ENCODE data around the gene NR2F1-AS1.

Gene NR2F1-AS1

GRCh38 chr5:93589152-93589828 lies 8.3 kb upstream of the NR2F1-AS1 start:
- DNase-seq (ENCODE audit: low read depth in 2 of 2), result no peak

GRCh38 chr5:93588352-93589151 lies 7.5 kb upstream of the NR2F1-AS1 start:
- DNase-seq (ENCODE audit: low read depth in 2 of 2), result no peak

GRCh38 chr5:93587597-93588351 lies 6.8 kb upstream of the NR2F1-AS1 start:
- no peak for DNase-seq (ENCODE audit: low read depth in 2 of 2)

GRCh38 chr5:93586736-93587596 lies 5.9 kb upstream of the NR2F1-AS1 start:
- no peak for DNase-seq (ENCODE audit: low read depth in 2 of 2)

GRCh38 chr5:93585767-93586385 lies 4.9 kb upstream of the NR2F1-AS1 start:
- no peak for DNase-seq (ENCODE audit: low read depth in 2 of 2)

GRCh38 chr5:93585041-93585766 lies 4.2 kb upstream of the NR2F1-AS1 start:
- no peak for DNase-seq (ENCODE audit: low read depth in 2 of 2)

GRCh38 chr5:93584596-93585040 lies 3.6 kb upstream of the NR2F1-AS1 start:
- no peak for DNase-seq (ENCODE audit: low read depth in 2 of 2)

GRCh38 chr5:93583768-93584595 lies 3.0 kb upstream of the NR2F1-AS1 start:
- no peak for DNase-seq (ENCODE audit: low read depth in 2 of 2)

GRCh38 chr5:93583439-93583767 lies 2.4 kb upstream of the NR2F1-AS1 start:
- no peak for DNase-seq (ENCODE audit: low read depth in 2 of 2)

- DNase-seq (ENCODE audit: low read depth in 2 of 2), result no peak
Observed at GRCh38 chr5:93582677-93583438, 1.8 kb upstream of the NR2F1-AS1 start, which contains the start of gene NR2F1. Gene NR2F1 (plus strand): TSS chr5:93583222. CDS start chr5:93585024, 1,802 bp downstream.

- no peak for DNase-seq (ENCODE audit: low read depth in 2 of 2)
Observed at GRCh38 chr5:93582167-93582462, 1.1 kb upstream of the NR2F1-AS1 start.

GRCh38 chr5:93580063-93580926 lies 724 bp downstream of the NR2F1-AS1 start:
- DNase-seq (ENCODE audit: low read depth in 2 of 2), result no peak

GRCh38 chr5:93579692-93580062 lies 1.3 kb downstream of the NR2F1-AS1 start:
- no peak for DNase-seq (ENCODE audit: low read depth in 2 of 2)

- no peak for DNase-seq (ENCODE audit: low read depth in 2 of 2)
Observed at GRCh38 chr5:93578813-93579691, 2.0 kb downstream of the NR2F1-AS1 start.

GRCh38 chr5:93577854-93578812 lies 2.9 kb downstream of the NR2F1-AS1 start:
- no peak for DNase-seq (ENCODE audit: low read depth in 2 of 2)
